Kidney (tissue), 14 donors: Measurements from ENCODE around the gene ACTA2. TPM values are rescaled to one million over a fixed set of nuclear protein-coding genes. Genes with fewer than 3 reads are reported as not detected.

Source experiments
- DNase-seq, 5 donors: peaks; one replicate each; pipeline ENCODE4 v3.0.0-alpha.2; 2013 to 2020
- FAIRE-seq: peaks from 2 replicates; lab custom pipeline; 2012; peaks lifted over from hg19 to GRCh38; lab: Jason Lieb, UNC
- H3K27ac ChIP-seq, 2 donors: one replicate each; pipeline ENCODE4 v1.7.0; 2013; ENCODE audit warnings: low read depth in 2 of 2, low read length in 2 of 2, inconsistent platforms in 1 of 2
- H3K27me3 ChIP-seq: one replicate; pipeline ENCODE4 v1.7.1; 2013; ENCODE audit warnings: low read length, inconsistent platforms; ENCODE audit not compliant: control insufficient read depth, insufficient read depth
- H3K36me3 ChIP-seq, 3 donors: one replicate each; pipeline versions ENCODE4 v1.7.0 to v1.7.1; 2013; ENCODE audit warnings: low read length in 3 of 3, control low read depth in 1 of 3, inconsistent platforms in 1 of 3; ENCODE audit not compliant: insufficient read depth in 3 of 3, control insufficient read depth in 2 of 3
- H3K4me1 ChIP-seq, 3 donors: one replicate each; pipeline versions ENCODE4 v1.7.0 to v1.7.1; 2013; ENCODE audit warnings: low read length in 3 of 3, inconsistent platforms in 1 of 3, low read depth in 1 of 3; ENCODE audit not compliant: control insufficient read depth in 2 of 3, insufficient read depth in 2 of 3
- H3K4me3 ChIP-seq, 3 donors: one replicate each; pipeline versions ENCODE4 v1.7.0 to v1.8.1; 2013; ENCODE audit warnings: low read length in 3 of 3, control low read depth in 1 of 3, inconsistent platforms in 1 of 3
- H3K9ac ChIP-seq, 3 donors: one replicate each; pipeline versions ENCODE4 v1.7.0 to v1.7.1; 2013; ENCODE audit warnings: low read length in 3 of 3, control low read depth in 1 of 3, inconsistent platforms in 1 of 3
- H3K9me3 ChIP-seq, 3 donors: one replicate each; pipeline versions ENCODE4 v1.7.0 to v1.7.1; 2013; ENCODE audit warnings: low read length in 3 of 3, control low read depth in 1 of 3, inconsistent platforms in 1 of 3; ENCODE audit not compliant: control insufficient read depth in 2 of 3, insufficient read depth in 1 of 3
- intact Hi-C: fragments of 100-400 bp; cut with DNase I; formaldehyde crosslinking; loops from one replicate; pipeline ENCODE4 v1.11.1; 2022
- polyA plus RNA-seq: library from polyadenylated mRNA; stranded (reverse); fragments of 350-450 nt; fragmentation: Illumina TruSeq; extraction: RNeasy Lipid Tissue Mini Kit (QIAGEN cat#74804); gene quantifications from one replicate; pipeline ENCODE4 v1.2.3, GENCODE V29; 2014; ENCODE audit warnings: low read depth, low replicate concordance; ENCODE audit not compliant: insufficient read depth
- total RNA-seq: library from RNA; stranded (reverse); fragmentation: NEBNext Ultra II Directional; extraction: Animal tissue kit (Norgen Biotek cat#: 25700); gene quantifications from one replicate; pipeline ENCODE4 v1.2.1, GENCODE V29; 2021
- TF ChIP-seq, protein P1 (sequence below): IDR thresholded peaks from 3 replicates; pipeline ENCODE4 v1.5.1; 2012; ENCODE audit warnings: mild to moderate bottlenecking, moderate library complexity, borderline replicate concordance; ENCODE audit not compliant: insufficient read depth; ENCODE audit errors: extremely low read depth
- donor health status: control.
- donor health status: control.
- donor health status: control.
- donor health status: control.
- donor health status: control.
- donor health status: DM: yes; HTN: yes; CAD: no.
- donor health status: Normal renal cell carcinoma (clear cell type).

The ACTA2 gene
- total and polyA plus RNA-seq, 2 donors from 2014 or later = 378 to 471 TPM

DNA sequence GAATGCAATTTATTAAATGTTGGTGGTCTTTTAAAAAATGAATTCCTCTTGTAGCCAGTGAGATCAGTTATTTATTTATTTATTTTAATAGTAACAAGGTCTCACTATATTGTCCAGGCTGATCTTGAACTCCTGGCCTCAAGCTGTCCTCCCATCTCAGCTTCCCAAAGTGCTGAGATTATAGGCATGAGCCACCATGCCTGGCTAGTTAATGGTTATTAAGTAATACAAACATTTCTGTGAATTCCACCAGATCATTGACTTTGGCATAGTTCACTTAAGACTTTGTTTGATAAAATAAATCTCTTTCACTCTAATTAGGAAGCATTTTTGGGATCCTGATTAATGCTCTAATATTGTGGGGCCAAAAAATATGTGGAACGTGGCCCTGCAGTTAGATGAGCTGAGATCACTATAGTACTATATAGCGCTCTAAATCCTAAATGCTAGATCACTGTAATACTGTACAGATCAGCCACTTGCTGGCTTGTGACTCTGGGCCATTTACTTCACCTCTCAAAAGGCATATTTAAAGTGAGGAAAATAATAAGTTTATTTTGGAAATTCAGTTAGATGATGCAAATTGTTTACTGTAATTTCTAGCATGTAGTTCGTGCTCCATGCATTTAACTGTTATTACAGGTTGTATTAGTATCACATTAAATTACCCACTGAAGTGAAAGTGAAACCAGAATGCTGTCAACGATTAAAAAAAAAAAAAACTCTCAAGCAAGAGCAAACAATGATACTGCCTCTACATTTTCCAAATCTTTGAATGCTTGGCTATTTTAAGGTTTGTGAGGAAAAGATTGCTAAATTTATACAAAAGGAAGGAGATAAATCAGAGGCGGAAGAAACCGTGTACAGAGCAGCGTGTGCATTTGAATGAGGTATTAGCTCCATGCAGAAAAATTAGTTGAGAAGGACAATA is 22.1 kb upstream of the ACTA2 start:
- H3K9me3 ChIP-seq = no peaks in the 10 kb centered on the region
- DNase-seq (peak in 2 of 5 donors; percentile 26 to 55), FAIRE-seq (peak; percentile 83)
- intact Hi-C loops = no loop called here
- peak overlapping the region; percentile 57 to 86 (median 71) for H3K4me3 ChIP-seq
- TF ChIP-seq, protein P1, sequence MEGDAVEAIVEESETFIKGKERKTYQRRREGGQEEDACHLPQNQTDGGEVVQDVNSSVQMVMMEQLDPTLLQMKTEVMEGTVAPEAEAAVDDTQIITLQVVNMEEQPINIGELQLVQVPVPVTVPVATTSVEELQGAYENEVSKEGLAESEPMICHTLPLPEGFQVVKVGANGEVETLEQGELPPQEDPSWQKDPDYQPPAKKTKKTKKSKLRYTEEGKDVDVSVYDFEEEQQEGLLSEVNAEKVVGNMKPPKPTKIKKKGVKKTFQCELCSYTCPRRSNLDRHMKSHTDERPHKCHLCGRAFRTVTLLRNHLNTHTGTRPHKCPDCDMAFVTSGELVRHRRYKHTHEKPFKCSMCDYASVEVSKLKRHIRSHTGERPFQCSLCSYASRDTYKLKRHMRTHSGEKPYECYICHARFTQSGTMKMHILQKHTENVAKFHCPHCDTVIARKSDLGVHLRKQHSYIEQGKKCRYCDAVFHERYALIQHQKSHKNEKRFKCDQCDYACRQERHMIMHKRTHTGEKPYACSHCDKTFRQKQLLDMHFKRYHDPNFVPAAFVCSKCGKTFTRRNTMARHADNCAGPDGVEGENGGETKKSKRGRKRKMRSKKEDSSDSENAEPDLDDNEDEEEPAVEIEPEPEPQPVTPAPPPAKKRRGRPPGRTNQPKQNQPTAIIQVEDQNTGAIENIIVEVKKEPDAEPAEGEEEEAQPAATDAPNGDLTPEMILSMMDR = no peak
- peak overlapping the region; percentile 32 to 52 (median 45) for H3K9ac ChIP-seq
- H3K4me1 ChIP-seq = peaks cover 0 to 4% (median 0%) of the 10 kb centered on the region in 3 donors
- no peaks in the 10 kb centered on the region for H3K27me3 ChIP-seq
- H3K36me3 ChIP-seq = no peaks in the 10 kb centered on the region
- H3K27ac ChIP-seq = peak overlapping the region; percentile 26 to 76

DNA sequence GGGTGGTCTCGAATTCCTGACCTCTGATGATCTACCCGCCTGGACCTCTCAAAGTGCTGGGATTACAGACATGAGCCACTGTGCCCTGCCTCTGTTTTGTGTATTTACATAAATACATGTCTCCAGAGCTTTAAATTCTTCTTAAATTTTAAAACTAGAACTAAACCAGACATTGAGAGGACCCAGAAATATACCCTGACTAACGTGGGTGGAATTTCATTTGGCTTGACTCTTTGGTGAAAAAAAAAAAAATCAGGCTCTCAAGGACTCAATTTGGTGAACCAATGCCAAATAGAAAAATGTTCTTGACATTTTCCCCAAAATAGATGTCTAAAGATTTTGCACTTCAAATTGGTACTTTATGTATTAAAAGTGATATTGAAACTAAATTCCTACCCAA is 21.4 kb upstream of the ACTA2 start:
- intact Hi-C loops = no loop called here
- TF ChIP-seq, protein P1 = no peak

DNA sequence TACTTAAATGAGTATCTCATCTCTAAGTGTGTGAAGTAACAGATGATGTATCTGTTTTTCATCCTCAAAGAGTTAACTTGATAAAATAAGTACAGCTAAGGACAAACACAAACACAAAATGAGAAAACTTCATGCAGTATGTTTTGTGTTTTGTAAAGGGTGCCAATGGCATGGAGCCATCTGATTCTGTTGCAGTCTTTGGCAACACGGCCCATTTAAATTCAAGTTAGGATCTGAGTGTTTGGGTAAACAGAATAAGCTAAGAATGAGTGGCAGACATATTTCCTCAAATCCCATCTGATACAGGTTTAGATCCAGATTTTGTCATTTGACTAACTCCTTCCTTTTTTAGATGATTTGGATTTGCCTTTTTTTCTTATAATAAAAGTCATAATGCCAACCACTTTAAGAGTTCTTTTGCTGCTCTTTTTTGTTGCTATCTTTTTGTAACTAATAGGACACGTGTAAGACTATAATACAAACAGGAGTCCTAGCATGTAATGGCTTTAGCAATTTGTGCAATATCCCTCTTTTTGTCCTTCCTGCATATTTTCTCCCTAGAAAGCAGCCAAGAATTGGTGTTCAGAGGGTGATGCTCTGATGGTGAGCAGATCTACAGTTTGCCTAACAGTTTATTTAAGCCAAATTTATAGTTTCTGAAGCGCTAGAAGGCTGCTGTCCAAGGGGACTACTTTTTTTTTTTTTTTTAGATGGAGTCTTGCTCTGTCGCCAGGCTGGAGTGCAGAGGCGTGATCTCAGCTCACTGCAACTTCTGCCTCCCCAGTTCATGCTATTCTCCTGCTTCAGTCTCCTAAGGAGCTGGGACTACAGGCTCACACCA is 18.9 kb upstream of the ACTA2 start:
- TF ChIP-seq, protein P1 = no peak
- Histone ChIP-seq H3K9me3 (no peaks in the 10 kb centered on the region), H3K27me3 (no peaks in the 10 kb centered on the region), H3K36me3 (no peaks in the 10 kb centered on the region), H3K9ac (no peak overlapping the region), H3K27ac (peak overlapping the region in 1 of 2 donors; percentile 1), H3K4me1 (peaks cover 0 to 4% (median 0%) of the 10 kb centered on the region in 3 donors), H3K4me3 (no peak overlapping the region)
- DNase-seq = no peak
- intact Hi-C loops = no loop called here
- no peak for FAIRE-seq

More for the DNA sequence above, 21.4 kb upstream of the ACTA2 start:
- Histone ChIP-seq H3K4me1 (peaks cover 0 to 4% (median 0%) of the 10 kb centered on the region in 3 donors), H3K27me3 (no peaks in the 10 kb centered on the region), H3K9ac (no peak overlapping the region), H3K27ac (no peak overlapping the region), H3K9me3 (no peaks in the 10 kb centered on the region), H3K4me3 (no peak overlapping the region), H3K36me3 (no peaks in the 10 kb centered on the region)
- DNase-seq (no peak), FAIRE-seq (no peak)
